ENCODE measurements around the gene FNDC4. TPM values are rescaled to one million over a fixed set of nuclear protein-coding genes. Genes with fewer than 3 reads are reported as not detected.

FNDC4 gene
- 10 to 100 TPM; 39.6 to 65.4 (median 50.9) TPM for total RNA-seq

GRCh38 chr2:27494944-27495554, at the start of gene FNDC4:
Gene FNDC4 (minus strand): TSS chr2:27495200. CDS start chr2:27494679, 521 bp downstream.
- no peak for TF ChIP-seq CTCF (IDR thresholded peaks at IDR 0.05; ENCODE audit: low read depth)

GRCh38 chr2:27544143-27544821, 49.3 kb upstream of the FNDC4 start:
- TF ChIP-seq CTCF (IDR thresholded peaks at IDR 0.05; ENCODE audit: low read depth), result no peak

- no peak for TF ChIP-seq CTCF (IDR thresholded peaks at IDR 0.05; ENCODE audit: low read depth)
Observed at GRCh38 chr2:27537287-27537686, 42.3 kb upstream of the FNDC4 start.

- no peak for TF ChIP-seq CTCF (IDR thresholded peaks at IDR 0.05; ENCODE audit: low read depth)
Observed at GRCh38 chr2:27531983-27532382, 37.0 kb upstream of the FNDC4 start.

GRCh38 chr2:27527182-27527581, 32.2 kb upstream of the FNDC4 start:
- TF ChIP-seq CTCF (IDR thresholded peaks at IDR 0.05; ENCODE audit: low read depth), result no peak

- no peak for TF ChIP-seq CTCF (IDR thresholded peaks at IDR 0.05; ENCODE audit: low read depth)
Observed at GRCh38 chr2:27522400-27522945, 27.5 kb upstream of the FNDC4 start.

GRCh38 chr2:27520316-27520715, 25.3 kb upstream of the FNDC4 start:
- TF ChIP-seq CTCF (IDR thresholded peaks at IDR 0.05; ENCODE audit: low read depth), result no peak

Measured in subcutaneous adipose tissue (tissue), 4 donors.